CD14-positive monocyte (primary cell): ENCODE data around the gene MRE11. TPM values are rescaled to one million over a fixed set of nuclear protein-coding genes. Genes with fewer than 3 reads are reported as not detected.

ENCODE experiments used
- DNase-seq, 3 donors: peaks; one replicate each; pipeline ENCODE4 v3.0.0-alpha.2; 2011 to 2022
- H2AFZ ChIP-seq: 2 replicates; pipeline ENCODE4 v1.6.0; 2012; ENCODE audit warnings: mild to moderate bottlenecking, low read depth, low read length, inconsistent platforms; ENCODE audit not compliant: insufficient read depth, poor library complexity, severe bottlenecking
- H3K27ac ChIP-seq, 2 donors: 1 replicate in 1 of 2; 2 replicates in 1 of 2; pipeline ENCODE4 v1.5.1; 2012 to 2013; ENCODE audit warnings: low read length in 2 of 2, control low read depth in 1 of 2, inconsistent platforms in 1 of 2, low read depth in 1 of 2, mild to moderate bottlenecking in 1 of 2
- H3K27me3 ChIP-seq, 2 donors: one replicate each; pipeline versions ENCODE4 v1.6.0 to v1.6.1; 2011 to 2013; ENCODE audit warnings: low read length in 2 of 2; ENCODE audit not compliant: control insufficient read depth in 2 of 2, insufficient read depth in 2 of 2
- H3K36me3 ChIP-seq, 2 donors: replicated peaks in 1 of 2; 1 replicate in 1 of 2; 2 replicates in 1 of 2; pipeline versions ENCODE4 v1.5.1 to v1.6.1; 2012 to 2013; ENCODE audit warnings: low read length in 2 of 2, control low read depth in 1 of 2, inconsistent platforms in 1 of 2, mild to moderate bottlenecking in 1 of 2; ENCODE audit not compliant: insufficient read depth in 2 of 2, control insufficient read depth in 1 of 2
- H3K4me1 ChIP-seq, 2 donors: 1 replicate in 1 of 2; 2 replicates in 1 of 2; pipeline versions ENCODE4 v1.5.1 to v1.6.1; 2012 to 2013; ENCODE audit warnings: low read length in 2 of 2, control low read depth in 1 of 2, inconsistent platforms in 1 of 2, mild to moderate bottlenecking in 1 of 2, moderate library complexity in 1 of 2; ENCODE audit not compliant: insufficient read depth in 2 of 2, control insufficient read depth in 1 of 2
- H3K4me2 ChIP-seq: replicated peaks from 2 replicates; pipeline ENCODE3; 2012; ENCODE audit warnings: low read length, moderate library complexity, mild to moderate bottlenecking; ENCODE audit not compliant: poor library complexity, severe bottlenecking; ENCODE audit errors: extremely low read depth
- H3K4me3 ChIP-seq, 3 experiments: fragments of 200-600 bp in 1 of 3; sonication (generic) in 1 of 3; replicated peaks in 1 of 3; 1 replicate in 2 of 3; 2 replicates in 1 of 3; pipeline ENCODE4 v1.5.1; 2011 to 2013; ENCODE audit warnings: low read length in 3 of 3, mild to moderate bottlenecking in 3 of 3, control low read depth in 2 of 3, low read depth in 2 of 3, inconsistent platforms in 1 of 3, moderate library complexity in 1 of 3
- H3K79me2 ChIP-seq: 2 replicates; pipeline ENCODE4 v1.6.0; 2012; ENCODE audit warnings: mild to moderate bottlenecking, control low read depth, inconsistent platforms, low read length, moderate library complexity; ENCODE audit not compliant: insufficient read depth
- H3K9ac ChIP-seq: 2 replicates; pipeline ENCODE4 v1.6.0; 2017; ENCODE audit warnings: low read length, mild to moderate bottlenecking; ENCODE audit not compliant: insufficient read depth, poor library complexity, severe bottlenecking
- H3K9me3 ChIP-seq, 2 donors: replicated peaks in 1 of 2; 1 replicate in 1 of 2; 2 replicates in 1 of 2; pipeline versions ENCODE4 v1.5.1 to v1.6.1; 2012 to 2013; ENCODE audit warnings: low read length in 2 of 2, control low read depth in 1 of 2; ENCODE audit not compliant: control insufficient read depth in 1 of 2, insufficient read depth in 1 of 2
- H4K20me1 ChIP-seq: 2 replicates; pipeline ENCODE4 v1.6.0; 2012; ENCODE audit warnings: mild to moderate bottlenecking, low read length, control low read depth, moderate library complexity; ENCODE audit not compliant: insufficient read depth
- H3K27ac Mint-ChIP-seq, 7 donors: one replicate each; pipeline ENCODE4 v1.8.0; 2020; ENCODE audit warnings: mild to moderate bottlenecking in 7 of 7, mixed read lengths in 7 of 7, moderate library complexity in 6 of 7, inconsistent platforms in 2 of 7
- H3K27me3 Mint-ChIP-seq, 3 donors: one replicate each; pipeline ENCODE4 v1.8.0; 2021 to 2022; ENCODE audit warnings: low read depth in 3 of 3, mild to moderate bottlenecking in 3 of 3, mixed read lengths in 3 of 3, moderate library complexity in 3 of 3, inconsistent platforms in 1 of 3
- H3K36me3 Mint-ChIP-seq, 2 donors: one replicate each; pipeline ENCODE4 v1.8.0; 2020; ENCODE audit warnings: mixed read lengths in 2 of 2, inconsistent platforms in 1 of 2, mild to moderate bottlenecking in 1 of 2
- H3K4me1 Mint-ChIP-seq: one replicate; pipeline ENCODE4 v1.8.0; 2020; ENCODE audit warnings: mild to moderate bottlenecking, mixed read lengths
- H3K4me3 Mint-ChIP-seq, 2 donors: one replicate each; pipeline ENCODE4 v1.8.0; 2020; ENCODE audit warnings: mild to moderate bottlenecking in 2 of 2, mixed read lengths in 2 of 2, moderate library complexity in 1 of 2
- H3K9me3 Mint-ChIP-seq, 7 donors: one replicate each; pipeline ENCODE4 v1.8.0; 2020 to 2022; ENCODE audit warnings: mixed read lengths in 7 of 7, mild to moderate bottlenecking in 6 of 7, moderate library complexity in 6 of 7, inconsistent platforms in 2 of 7
- CTCF ChIP-seq: fragments of 200-600 bp; IDR thresholded peaks from one replicate; pipeline ENCODE4 v1.8.0; 2022; ENCODE audit warnings: antibody characterized with exemption, mild to moderate bottlenecking
- WGBS: methylation state at CpG from one replicate; pipeline ENCODE4 v1.1.5; 2013; ENCODE audit warnings: missing lambda C conversion rate; ENCODE audit not compliant: insufficient coverage; 5-methylcytosine and 5-hydroxymethylcytosine counted together
- intact Hi-C, 2 donors: fragments of 100-400 bp; cut with micrococcal nuclease; formaldehyde crosslinking; loops; one replicate each; pipeline versions ENCODE4 v1.15.0 to v1.15.1; 2023
- polyA plus RNA-seq, 3 donors: library from polyadenylated mRNA; depleted of rRNA in 1 of 3; unstranded in 2 of 3; stranded (reverse) in 1 of 3; fragments of 300-500 nt in 2 of 3; fragments of >200 nt in 1 of 3; fragmentation: Illumina TruSeq in 2 of 3; gene quantifications; 1 replicate in 2 of 3; 2 replicates in 1 of 3; pipeline ENCODE4 v1.2.3, GENCODE V29; 2012 to 2021

MRE11 gene
- polyA plus RNA-seq, 3 donors: 7.8 to 12.1 (median 10.5) TPM

GRCh38 chr11:94454301-94454700, 39.3 kb downstream of the MRE11 start:
- H3K9me3 Mint-ChIP-seq: peaks cover 0 to 3% (median 0%) of the 10 kb centered on the region in 7 donors
- peaks cover 32 to 45% of the 10 kb centered on the region in 2 donors for H3K36me3 Mint-ChIP-seq
- intact Hi-C loops: no loop called here
- no peaks in the 10 kb centered on the region for H3K9me3 ChIP-seq
- DNase-seq: no peak
- H3K27me3 Mint-ChIP-seq: peaks cover 0 to 2% (median 0%) of the 10 kb centered on the region in 3 donors
- H3K4me2 ChIP-seq: no peak overlapping the region
- H4K20me1 ChIP-seq: no peaks in the 10 kb centered on the region
- H3K4me1 Mint-ChIP-seq: peaks cover 5% of the 10 kb centered on the region
- H3K9ac ChIP-seq: no peak overlapping the region
- H3K36me3 ChIP-seq: peaks cover 14 to 73% of the 10 kb centered on the region in 2 donors
- no peak overlapping the region for H3K4me3 ChIP-seq
- H3K27ac Mint-ChIP-seq: no peak overlapping the region
- no peak for TF ChIP-seq CTCF
- H2AFZ ChIP-seq: no peak overlapping the region
- peaks cover 0 to 5% of the 10 kb centered on the region in 2 donors for H3K4me1 ChIP-seq
- H3K4me3 Mint-ChIP-seq: no peak overlapping the region
- WGBS: no CpG with 5 or more reads among the region's 2 CpGs
- H3K79me2 ChIP-seq: no peaks in the 10 kb centered on the region
- H3K27ac ChIP-seq: no peak overlapping the region
- no peaks in the 10 kb centered on the region for H3K27me3 ChIP-seq

GRCh38 chr11:94452988-94453387, 40.7 kb downstream of the MRE11 start:
- Histone ChIP-seq H3K27me3 (no peaks in the 10 kb centered on the region), H4K20me1 (no peaks in the 10 kb centered on the region), H3K79me2 (no peaks in the 10 kb centered on the region), H3K9ac (no peak overlapping the region), H3K4me1 (peaks cover 0 to 5% of the 10 kb centered on the region in 2 donors), H3K36me3 (peaks cover 9 to 72% of the 10 kb centered on the region in 2 donors), H3K9me3 (no peaks in the 10 kb centered on the region), H3K4me2 (no peak overlapping the region), H3K4me3 (no peak overlapping the region), H3K27ac (no peak overlapping the region), H2AFZ (no peak overlapping the region)
- intact Hi-C loops: no loop called here
- peaks cover 0 to 2% (median 0%) of the 10 kb centered on the region in 3 donors for H3K27me3 Mint-ChIP-seq
- no peak for DNase-seq
- TF ChIP-seq CTCF: no peak
- no CpG with 5 or more reads among the region's 2 CpGs for WGBS
- H3K27ac Mint-ChIP-seq: no peak overlapping the region
- peaks cover 0 to 3% (median 0%) of the 10 kb centered on the region in 7 donors for H3K9me3 Mint-ChIP-seq
- peaks cover 38 to 47% of the 10 kb centered on the region in 2 donors for H3K36me3 Mint-ChIP-seq
- H3K4me1 Mint-ChIP-seq: peaks cover 6% of the 10 kb centered on the region
- H3K4me3 Mint-ChIP-seq: no peak overlapping the region
